Right atrium auricular region (tissue), 2 donors: Measurements from ENCODE around the gene PRDM16. TPM values are rescaled to one million over a fixed set of nuclear protein-coding genes. Genes with fewer than 3 reads are reported as not detected.

Source experiments
- DNase-seq: peaks from one replicate; pipeline ENCODE4 v3.0.0-alpha.2; 2019; ENCODE audit warnings: low spot score
- H3K27ac ChIP-seq, 2 donors: fragments of 200-600 bp; sonication (generic); 1 replicate in 1 of 2; 2 replicates in 1 of 2; pipeline ENCODE4 v1.5.1; 2016 to 2019
- H3K27me3 ChIP-seq, 2 donors: fragments of 200-600 bp; sonication (generic); one replicate each; pipeline versions ENCODE4 v1.5.1 to v1.6.0; 2017 to 2019
- H3K36me3 ChIP-seq: fragments of 200-600 bp; sonication (generic); one replicate; pipeline ENCODE4 v1.5.1; 2016
- H3K4me1 ChIP-seq, 2 donors: fragments of 200-600 bp; sonication (generic); one replicate each; pipeline versions ENCODE4 v1.5.1 to v1.6.0; 2017 to 2019
- H3K4me3 ChIP-seq, 2 donors: fragments of 200-600 bp; sonication (generic); 1 replicate in 1 of 2; 2 replicates in 1 of 2; pipeline ENCODE4 v1.5.1; 2017 to 2019; ENCODE audit warnings: mild to moderate bottlenecking in 1 of 2, moderate library complexity in 1 of 2
- H3K9me3 ChIP-seq, 2 donors: fragments of 200-600 bp; sonication (generic); one replicate each; pipeline ENCODE4 v1.5.1; 2019
- CTCF ChIP-seq, 2 donors: fragments of 200-600 bp; sonication (generic); IDR thresholded peaks; one replicate each; pipeline ENCODE4 v1.5.1; 2019; ENCODE audit warnings: antibody characterized with exemption in 2 of 2
- total RNA-seq, 2 donors: library from RNA; depleted of rRNA; stranded (reverse); fragments of >200 nt; gene quantifications; one replicate each; pipeline ENCODE4 v1.1.0, GENCODE V29; 2016

Gene PRDM16
- total RNA-seq, 2 donors from 2014 or later, result 0.22 to 3.3 TPM

- Histone ChIP-seq H3K4me3 (no peak overlapping the region), H3K4me1 (no peaks in the 10 kb centered on the region), H3K27ac (no peak overlapping the region), H3K9me3 (no peaks in the 10 kb centered on the region), H3K27me3 (no peaks in the 10 kb centered on the region), H3K36me3 (no peaks in the 10 kb centered on the region)
- DNase-seq, result no peak
- no peak for TF ChIP-seq CTCF (IDR thresholded peaks at IDR 0.05)
Observed at GRCh38 chr1:3381901-3382300, 312.9 kb downstream of the PRDM16 start.

- no peaks in the 10 kb centered on the region for H3K4me1 ChIP-seq
- no peak overlapping the region for H3K27ac ChIP-seq
- no peak for DNase-seq
- no peaks in the 10 kb centered on the region for H3K27me3 ChIP-seq
- no peak for TF ChIP-seq CTCF (IDR thresholded peaks at IDR 0.05)
- H3K36me3 ChIP-seq, result no peaks in the 10 kb centered on the region
- H3K4me3 ChIP-seq, result no peak overlapping the region
- H3K9me3 ChIP-seq, result no peaks in the 10 kb centered on the region
Observed at GRCh38 chr1:3382326-3383057, 313.5 kb downstream of the PRDM16 start.

GRCh38 chr1:3383679-3384078 is 314.7 kb downstream of the PRDM16 start:
- TF ChIP-seq CTCF (IDR thresholded peaks at IDR 0.05), result no peak
- Histone ChIP-seq H3K4me3 (no peak overlapping the region), H3K9me3 (no peaks in the 10 kb centered on the region), H3K27ac (no peak overlapping the region), H3K4me1 (no peaks in the 10 kb centered on the region), H3K27me3 (no peaks in the 10 kb centered on the region), H3K36me3 (no peaks in the 10 kb centered on the region)
- DNase-seq, result no peak

GRCh38 chr1:3384407-3384806 is 315.4 kb downstream of the PRDM16 start:
- Histone ChIP-seq H3K27me3 (no peaks in the 10 kb centered on the region), H3K9me3 (no peaks in the 10 kb centered on the region), H3K36me3 (no peaks in the 10 kb centered on the region), H3K4me3 (no peak overlapping the region), H3K27ac (no peak overlapping the region), H3K4me1 (no peaks in the 10 kb centered on the region)
- DNase-seq, result no peak
- TF ChIP-seq CTCF (IDR thresholded peaks at IDR 0.05), result no peak

- Histone ChIP-seq H3K36me3 (no peaks in the 10 kb centered on the region), H3K9me3 (no peaks in the 10 kb centered on the region), H3K4me3 (no peak overlapping the region), H3K4me1 (no peaks in the 10 kb centered on the region), H3K27ac (no peak overlapping the region), H3K27me3 (no peaks in the 10 kb centered on the region)
- no peak for DNase-seq
- TF ChIP-seq CTCF (IDR thresholded peaks at IDR 0.05), result no peak
Observed at GRCh38 chr1:3386205-3387002, 317.4 kb downstream of the PRDM16 start.
